IMR-90 (cell line): ENCODE measurements around the gene TRIM27. TPM values are rescaled to one million over a fixed set of nuclear protein-coding genes. Genes with fewer than 3 reads are reported as not detected.

Source experiments
- ATAC-seq: fragments of 200-7000 bp; cut with Tn5 transposase; 2 replicates; pipeline ENCODE4 v1.9.1; 2020; ENCODE audit warnings: low read depth, mild to moderate bottlenecking, moderate library complexity
- BruUV-seq: library from RNA; stranded (reverse); fragments of 400-500 nt; replicated peaks from 2 replicates; lab custom pipeline; 2021; lab: Mats Ljungman, UMichigan
- CTCF ChIA-PET: fragments of 300-600 bp; formaldehyde crosslinking; extraction: SDS; loops from one replicate; lab custom pipeline; 2021; ENCODE audit warnings: antibody characterized with exemption; lab: Yijun Ruan, JAX
- POLR2A ChIA-PET: fragments of 300-600 bp; sonication (Branson Sonifier 250); formaldehyde crosslinking; loops from one replicate; lab custom pipeline; 2022; ENCODE audit warnings: antibody characterized with exemption; ENCODE audit not compliant: unreplicated experiment; lab: Charles Lee
- DNase-seq: peaks from one replicate; pipeline ENCODE4 v3.0.0; 2013
- H2AFZ ChIP-seq: replicated peaks from 2 replicates; pipeline ENCODE3; 2013; ENCODE audit warnings: low read length, mild to moderate bottlenecking; ENCODE audit not compliant: poor library complexity
- H2AK5ac ChIP-seq: 2 replicates; pipeline ENCODE4 v1.6.1; 2013; ENCODE audit warnings: low read depth, low read length, inconsistent platforms
- H2AK9ac ChIP-seq: replicated peaks from 2 replicates; pipeline ENCODE3; 2013; ENCODE audit warnings: mild to moderate bottlenecking, low read depth, low read length, moderate library complexity; ENCODE audit not compliant: poor library complexity
- H2BK120ac ChIP-seq: 2 replicates; pipeline ENCODE4 v1.6.1; 2013; ENCODE audit warnings: low read depth, low read length, inconsistent platforms
- H2BK15ac ChIP-seq: 3 replicates; pipeline ENCODE4 v1.6.1; 2013; ENCODE audit warnings: low read depth, low read length, inconsistent platforms
- H2BK20ac ChIP-seq: 2 replicates; pipeline ENCODE4 v1.6.1; 2013; ENCODE audit warnings: low read depth, mild to moderate bottlenecking, inconsistent platforms, low read length, moderate library complexity
- H2BK5ac ChIP-seq: 2 replicates; pipeline ENCODE4 v1.6.1; 2013; ENCODE audit warnings: mild to moderate bottlenecking, low read depth, low read length, inconsistent platforms; ENCODE audit not compliant: poor library complexity, severe bottlenecking
- H3K14ac ChIP-seq: replicated peaks from 2 replicates; pipeline ENCODE4 v1.6.1; 2013; ENCODE audit warnings: low read depth, low read length, inconsistent platforms
- H3K18ac ChIP-seq: 2 replicates; pipeline ENCODE4 v1.6.1; 2013; ENCODE audit warnings: low read depth, low read length, control low read depth
- H3K23ac ChIP-seq: 2 replicates; pipeline ENCODE4 v1.6.1; 2013; ENCODE audit warnings: low read depth, low read length, inconsistent platforms
- H3K27ac ChIP-seq: 2 replicates; pipeline ENCODE4 v1.5.1; 2013; ENCODE audit warnings: mild to moderate bottlenecking, control low read depth, low read length; ENCODE audit not compliant: insufficient read depth
- H3K27me3 ChIP-seq: 2 replicates; pipeline ENCODE4 v1.6.1; 2013; ENCODE audit warnings: low read length; ENCODE audit not compliant: control insufficient read depth, insufficient read depth
- H3K36me3 ChIP-seq: 2 replicates; pipeline ENCODE4 v1.6.1; 2013; ENCODE audit warnings: low read length, mixed read lengths; ENCODE audit not compliant: control insufficient read depth, insufficient read depth
- H3K4ac ChIP-seq: 2 replicates; pipeline ENCODE4 v1.6.1; 2013; ENCODE audit warnings: low read depth, low read length, inconsistent platforms
- H3K4me1 ChIP-seq: 2 replicates; pipeline ENCODE4 v1.6.1; 2013; ENCODE audit warnings: low read length, mixed read lengths; ENCODE audit not compliant: control insufficient read depth, insufficient read depth
- H3K4me2 ChIP-seq: 2 replicates; pipeline ENCODE4 v1.6.1; 2013; ENCODE audit warnings: low read depth, mild to moderate bottlenecking, control low read depth, low read length, moderate library complexity
- H3K4me3 ChIP-seq: 2 replicates; pipeline ENCODE4 v1.5.1; 2013; ENCODE audit warnings: low read depth, mild to moderate bottlenecking, control low read depth, low read length, moderate library complexity; ENCODE audit not compliant: insufficient read depth
- H3K56ac ChIP-seq: 2 replicates; pipeline ENCODE4 v1.6.1; 2013; ENCODE audit warnings: low read length, inconsistent platforms; ENCODE audit not compliant: insufficient read depth; ENCODE audit errors: extremely low read depth
- H3K79me1 ChIP-seq, 2 experiments: 2 replicates each; pipeline ENCODE4 v1.6.1; 2013; ENCODE audit warnings: low read length in 2 of 2, inconsistent platforms in 1 of 2, low read depth in 1 of 2
- H3K9ac ChIP-seq: 2 replicates; pipeline ENCODE4 v1.6.1; 2013; ENCODE audit warnings: low read depth, low read length, control low read depth
- H3K9me1 ChIP-seq: 2 replicates; pipeline ENCODE4 v1.6.1; 2013; ENCODE audit warnings: low read length, inconsistent platforms; ENCODE audit not compliant: insufficient read depth
- H3K9me3 ChIP-seq: 2 replicates; pipeline ENCODE4 v1.6.1; 2013; ENCODE audit warnings: low read length; ENCODE audit not compliant: control insufficient read depth, insufficient read depth
- H4K20me1 ChIP-seq: 2 replicates; pipeline ENCODE4 v1.6.1; 2013; ENCODE audit warnings: low read length, inconsistent platforms; ENCODE audit not compliant: insufficient read depth
- H4K5ac ChIP-seq: 2 replicates; pipeline ENCODE4 v1.6.1; 2013; ENCODE audit warnings: mild to moderate bottlenecking, low read depth, low read length, control low read depth
- H4K8ac ChIP-seq, 2 experiments: 2 replicates each; pipeline ENCODE4 v1.6.1; 2013; ENCODE audit warnings: low read depth in 2 of 2, low read length in 2 of 2, control low read depth in 1 of 2, inconsistent platforms in 1 of 2
- H4K91ac ChIP-seq: 2 replicates; pipeline ENCODE4 v1.6.1; 2013; ENCODE audit warnings: low read depth, low read length, inconsistent platforms; ENCODE audit not compliant: insufficient read depth
- CEBPB ChIP-seq: IDR thresholded peaks from 2 replicates; pipeline ENCODE4 v1.6.1; 2012; ENCODE audit warnings: low read depth, low read length, improper control_type of control experiment
- FOS ChIP-seq: fragments of 150-350 bp; IDR thresholded peaks from 2 replicates; pipeline ENCODE4 v1.6.1; 2016; ENCODE audit warnings: low read depth, low read length
- NFE2L2 ChIP-seq: fragments of 150-350 bp; IDR thresholded peaks from 2 replicates; pipeline ENCODE4 v1.6.1; 2016; ENCODE audit warnings: low read depth, mild to moderate bottlenecking, low read length
- SMC3 ChIP-seq: fragments of 150-350 bp; IDR thresholded peaks from 2 replicates; pipeline ENCODE4 v1.6.1; 2016; ENCODE audit warnings: low read depth, mild to moderate bottlenecking, antibody characterized with exemption, low read length, moderate library complexity
- WGBS, 2 experiments: methylation state at CpG; one replicate each; pipeline versions ENCODE4 v1.1.5 to v1.1.7; 2013; ENCODE audit warnings: missing lambda C conversion rate in 2 of 2; ENCODE audit not compliant: insufficient read length in 1 of 2; ENCODE audit errors: extremely low coverage in 2 of 2; 5-methylcytosine and 5-hydroxymethylcytosine counted together
- dilution Hi-C: fragments of 300-500 bp; cut with HindIII; formaldehyde crosslinking; loops from one replicate; pipeline ENCODE4 v1.14.3; 2018; ENCODE audit warnings: low sequenced_read_pairs; ENCODE audit not compliant: unreplicated experiment
- in situ Hi-C: fragments of 300-500 bp; cut with MboI; formaldehyde crosslinking; loops from 3 replicates; pipeline ENCODE4 v1.14.3; 2019; ENCODE audit warnings: low sequenced_read_pairs, inconsistent platforms, mixed read lengths
- intact Hi-C: fragments of 100-400 bp; cut with micrococcal nuclease; formaldehyde crosslinking; loops from 2 replicates; pipeline ENCODE4 v1.10.0; 2022
- polyA plus RNA-seq, 3 experiments: library from polyadenylated mRNA; depleted of rRNA; stranded (reverse); fragments of >200 nt; gene quantifications; 2 replicates each; pipeline ENCODE4 v1.2.3, GENCODE V29; 2012; ENCODE audit warnings: low replicate concordance in 1 of 3
- total RNA-seq: library from RNA; depleted of rRNA; stranded (reverse); fragments of >200 nt; gene quantifications from 2 replicates; pipeline ENCODE4 v1.2.3, GENCODE V29; 2012

The TRIM27 gene
- total and polyA plus RNA-seq, 2 of the 4 experiments (the other 2 are of a cell fraction) = 44.4 to 48.0 TPM

DNA sequence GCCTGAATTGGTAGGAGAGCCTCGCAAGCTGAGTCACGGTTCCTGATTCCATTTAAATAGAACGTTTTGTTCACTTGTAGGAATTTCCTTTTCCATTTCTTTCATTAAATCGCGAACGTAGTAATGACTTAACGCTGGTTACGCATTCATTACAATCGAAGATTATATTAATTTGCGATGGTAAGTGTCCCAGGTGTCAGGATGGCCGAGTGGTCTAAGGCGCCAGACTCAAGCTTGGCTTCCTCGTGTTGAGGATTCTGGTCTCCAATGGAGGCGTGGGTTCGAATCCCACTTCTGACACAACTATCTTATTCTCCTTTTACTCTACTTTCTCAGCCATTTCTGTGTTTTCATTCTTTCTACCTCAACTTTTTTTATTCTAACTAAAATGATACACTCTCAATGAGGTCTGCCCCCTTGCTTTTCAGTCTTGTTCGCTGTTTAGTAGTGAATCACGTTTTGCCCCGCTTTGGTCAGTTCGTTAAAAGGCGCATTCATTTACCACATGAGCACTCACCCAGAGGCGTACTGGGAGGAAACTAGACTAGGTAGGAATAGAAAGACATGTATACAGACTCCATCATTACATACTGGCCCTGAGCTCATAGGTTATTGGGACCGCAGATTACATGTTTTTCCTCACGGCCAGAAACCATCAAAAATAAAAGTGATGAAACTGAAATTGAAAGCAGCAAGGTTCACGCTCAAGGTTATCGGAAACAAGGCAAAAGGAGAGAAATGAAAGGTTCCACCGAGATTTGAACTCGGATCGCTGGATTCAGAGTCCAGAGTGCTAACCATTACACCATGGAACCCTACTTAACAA is 17.3 kb upstream of the TRIM27 start:
- Histone ChIP-seq H3K36me3 (no peaks in the 10 kb centered on the region), H2AFZ (peak overlapping the region; percentile 93), H2BK20ac (no peak overlapping the region), H3K14ac (0 out of 2 replicates have a peak overlapping the region, but pooled peaks have one; percentile 44), H3K4me1 (no peaks in the 10 kb centered on the region), H3K18ac (no peak overlapping the region), H2AK5ac (no peak overlapping the region), H3K4ac (no peak overlapping the region; the same call in 1 of the 2 replicates), H2BK15ac (no peak overlapping the region), H3K4me3 (peak overlapping the region; percentile 74), H3K79me1 (no peaks in the 10 kb centered on the region), H4K8ac (no peak overlapping the region), H2BK5ac (peak overlapping the region; percentile 51), H3K9me3 (no peaks in the 10 kb centered on the region), H3K4me2 (peak overlapping the region; percentile 77), H2BK120ac (no peak overlapping the region), H2AK9ac (no peak overlapping the region), H4K5ac (no peak overlapping the region), H4K20me1 (peaks cover 9% of the 10 kb centered on the region), H3K23ac (peak overlapping the region; percentile 36; the same call in 1 of the 2 replicates), H4K91ac (no peak overlapping the region), H3K27ac (peak overlapping the region; percentile 18), H3K56ac (0 out of 2 replicates have a peak overlapping the region, but pooled peaks have one; percentile 36), H3K9me1 (no peaks in the 10 kb centered on the region), H3K9ac (peak overlapping the region; percentile 71), H3K27me3 (no peaks in the 10 kb centered on the region)
- dilution Hi-C loops = no loop called here
- in situ Hi-C loops = no loop called here
- intact Hi-C loops = loop anchor here (1.0 to 10.0 kb wide), 7 partner anchors 17 to 1466 kb away; partner anchors contain the start of gene ZNF184
- TF ChIP-seq FOS = peak; percentile 96
- TF ChIP-seq NFE2L2 = peak; percentile 41; the same call in 1 of the 2 replicates
- TF ChIP-seq CEBPB = peak; percentile 29; the same call in 1 of the 2 replicates
- no peak for TF ChIP-seq SMC3
- BruUV-seq = no TSS peak
- POLR2A ChIA-PET = no interaction called here
- WGBS, 2 experiments = no CpG with 5 or more reads among the region's 28 CpGs
- DNase-seq = peak; percentile 88
- ATAC-seq = peak; percentile 73
- CTCF ChIA-PET = no interaction called here
